Transverse colon (tissue), 4 donors: ENCODE results near the gene ATP11A.

Experiments used
- EP300 ChIP-seq: sonication (generic); formaldehyde crosslinking; IDR thresholded peaks from one replicate; pipeline ENCODE4 v1.6.1; 2017; ENCODE audit warnings: antibody characterized with exemption, low read depth
- POLR2AphosphoS5 ChIP-seq, 3 donors: sonication (generic); formaldehyde crosslinking; IDR thresholded peaks; one replicate each; pipeline ENCODE4 v1.6.1; 2016; ENCODE audit warnings: antibody characterized with exemption in 3 of 3
- TF ChIP-seq, protein P1 (sequence below), 5 experiments: fragments of 200-600 bp in 3 of 5; fragments of 450-650 bp in 2 of 5; sonication (generic) in 3 of 5; IDR thresholded peaks; 1 replicate in 2 of 5; 2 replicates in 3 of 5; pipeline ENCODE4 v1.5.1; 2016 to 2017; ENCODE audit warnings: antibody characterized with exemption in 5 of 5, inconsistent platforms in 3 of 5, mild to moderate bottlenecking in 2 of 5, moderate library complexity in 1 of 5

DNA sequence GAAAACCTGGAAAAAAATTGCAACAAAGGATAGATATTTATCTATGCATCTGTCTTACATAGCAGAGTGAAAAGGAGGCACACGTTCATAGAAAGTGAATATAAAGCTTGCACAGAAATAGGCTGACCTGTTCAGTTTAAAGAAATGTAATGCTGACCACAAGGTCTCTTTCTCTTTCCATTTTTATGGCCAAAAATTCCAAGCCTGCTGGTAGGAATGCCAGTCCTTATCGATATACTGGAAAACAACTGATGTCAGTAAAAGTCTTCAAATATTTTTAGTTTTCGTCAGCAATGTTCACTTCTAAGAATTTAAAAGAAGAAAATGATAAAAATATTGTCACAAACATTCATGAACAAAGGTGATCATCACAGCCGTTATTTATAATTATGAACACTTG is 220.2 kb downstream of the ATP11A start:
- TF ChIP-seq EP300, result no peak
- TF ChIP-seq, protein P1, sequence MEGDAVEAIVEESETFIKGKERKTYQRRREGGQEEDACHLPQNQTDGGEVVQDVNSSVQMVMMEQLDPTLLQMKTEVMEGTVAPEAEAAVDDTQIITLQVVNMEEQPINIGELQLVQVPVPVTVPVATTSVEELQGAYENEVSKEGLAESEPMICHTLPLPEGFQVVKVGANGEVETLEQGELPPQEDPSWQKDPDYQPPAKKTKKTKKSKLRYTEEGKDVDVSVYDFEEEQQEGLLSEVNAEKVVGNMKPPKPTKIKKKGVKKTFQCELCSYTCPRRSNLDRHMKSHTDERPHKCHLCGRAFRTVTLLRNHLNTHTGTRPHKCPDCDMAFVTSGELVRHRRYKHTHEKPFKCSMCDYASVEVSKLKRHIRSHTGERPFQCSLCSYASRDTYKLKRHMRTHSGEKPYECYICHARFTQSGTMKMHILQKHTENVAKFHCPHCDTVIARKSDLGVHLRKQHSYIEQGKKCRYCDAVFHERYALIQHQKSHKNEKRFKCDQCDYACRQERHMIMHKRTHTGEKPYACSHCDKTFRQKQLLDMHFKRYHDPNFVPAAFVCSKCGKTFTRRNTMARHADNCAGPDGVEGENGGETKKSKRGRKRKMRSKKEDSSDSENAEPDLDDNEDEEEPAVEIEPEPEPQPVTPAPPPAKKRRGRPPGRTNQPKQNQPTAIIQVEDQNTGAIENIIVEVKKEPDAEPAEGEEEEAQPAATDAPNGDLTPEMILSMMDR (IDR thresholded peaks at IDR 0.05), result no peak
- TF ChIP-seq POLR2AphosphoS5 (IDR thresholded peaks at IDR 0.05), result no peak
